Sigmoid colon (tissue), 4 donors: ENCODE measurements around the gene SPRY1.

Experiments used
- CTCF ChIP-seq, 4 experiments: fragments of 450-650 bp in 3 of 4; fragments of 200-600 bp in 1 of 4; IDR thresholded peaks; one replicate each; pipeline ENCODE4 v1.5.1; 2016 to 2019; ENCODE audit warnings: antibody characterized with exemption in 4 of 4, mild to moderate bottlenecking in 3 of 4, moderate library complexity in 2 of 4
- EP300 ChIP-seq, 4 donors: sonication (generic); formaldehyde crosslinking; IDR thresholded peaks; one replicate each; pipeline ENCODE4 v1.6.1; 2017; ENCODE audit warnings: antibody characterized with exemption in 4 of 4
- POLR2A ChIP-seq, 2 donors: fragments of 450-650 bp; IDR thresholded peaks; one replicate each; pipeline ENCODE4 v1.6.1; 2016; ENCODE audit warnings: antibody characterized with exemption in 2 of 2, mild to moderate bottlenecking in 2 of 2, moderate library complexity in 2 of 2
- POLR2AphosphoS5 ChIP-seq, 4 donors: sonication (generic); formaldehyde crosslinking; IDR thresholded peaks; one replicate each; pipeline ENCODE4 v1.6.1; 2017; ENCODE audit warnings: antibody characterized with exemption in 4 of 4

- TF ChIP-seq CTCF (IDR thresholded peaks at IDR 0.05) (no peak), POLR2A (IDR thresholded peaks at IDR 0.05) (no peak), POLR2AphosphoS5 (IDR thresholded peaks at IDR 0.05) (no peak), EP300 (IDR thresholded peaks at IDR 0.05) (no peak)
These were observed 31.2 kb upstream of the SPRY1 start for GRCh38 chr4:123365412-123365811.
